Testis (tissue), 3 donors: Measurements from ENCODE around the gene PLIN5. TPM values are rescaled to one million over a fixed set of nuclear protein-coding genes. Genes with fewer than 3 reads are reported as not detected.
A peak's percentile ranks its signal among the peaks of the same experiment; 100 is the strongest.

Experiments
- DNase-seq: peaks from one replicate; pipeline ENCODE4 v3.0.0-alpha.2; 2019
- H3K27ac ChIP-seq, 2 donors: fragments of 200-600 bp; sonication (generic); one replicate each; pipeline ENCODE4 v1.5.1; 2019
- H3K27me3 ChIP-seq: fragments of 200-600 bp; sonication (generic); one replicate; pipeline ENCODE4 v1.5.1; 2019
- H3K36me3 ChIP-seq: fragments of 200-600 bp; sonication (generic); one replicate; pipeline ENCODE4 v1.5.1; 2017; ENCODE audit warnings: low read depth; ENCODE audit errors: missing control alignments
- H3K4me1 ChIP-seq: fragments of 200-600 bp; sonication (generic); one replicate; pipeline ENCODE4 v1.5.1; 2019
- H3K4me3 ChIP-seq, 2 donors: fragments of 200-600 bp; sonication (generic); one replicate each; pipeline ENCODE4 v1.5.1; 2017 to 2019
- H3K9me3 ChIP-seq: fragments of 200-600 bp; sonication (generic); one replicate; pipeline ENCODE4 v1.5.1; 2017
- POLR2A ChIP-seq: fragments of 450-650 bp; IDR thresholded peaks from one replicate; pipeline ENCODE4 v1.6.1; 2017; ENCODE audit warnings: antibody characterized with exemption, mild to moderate bottlenecking, moderate library complexity
- WGBS, 2 donors: methylation state at CpG; one replicate each; pipeline ENCODE4 v1.1.5; 2018; 5-methylcytosine and 5-hydroxymethylcytosine counted together
- intact Hi-C: fragments of 100-400 bp; cut with DNase I; formaldehyde crosslinking; loops from one replicate; pipeline ENCODE4 v1.15.1; 2023; ENCODE audit warnings: low total_unique reads
- polyA plus RNA-seq: library from polyadenylated mRNA; stranded (reverse); fragments of 350-450 nt; fragmentation: Illumina TruSeq; extraction: RNeasy Lipid Tissue Mini Kit (QIAGEN cat#74804); gene quantifications from one replicate; pipeline ENCODE4 v1.2.3, GENCODE V29; 2014; ENCODE audit warnings: low read depth, low replicate concordance; ENCODE audit not compliant: insufficient read depth
- total RNA-seq, 2 donors: library from RNA; depleted of rRNA; stranded (reverse); fragments of >200 nt; gene quantifications; one replicate each; pipeline ENCODE4 v1.2.3, GENCODE V29; 2016
- TF ChIP-seq, protein P1 (sequence below), 3 experiments: fragments of 450-650 bp in 2 of 3; fragments of 200-600 bp in 1 of 3; sonication (generic) in 1 of 3; IDR thresholded peaks; one replicate each; pipeline ENCODE4 v1.5.1; 2016 to 2019; ENCODE audit warnings: antibody characterized with exemption in 3 of 3, mild to moderate bottlenecking in 2 of 3, moderate library complexity in 1 of 3

The PLIN5 gene
- total and polyA plus RNA-seq, 3 donors from 2014 or later, result 3.8 to 8.5 (median 7.4) TPM

DNA sequence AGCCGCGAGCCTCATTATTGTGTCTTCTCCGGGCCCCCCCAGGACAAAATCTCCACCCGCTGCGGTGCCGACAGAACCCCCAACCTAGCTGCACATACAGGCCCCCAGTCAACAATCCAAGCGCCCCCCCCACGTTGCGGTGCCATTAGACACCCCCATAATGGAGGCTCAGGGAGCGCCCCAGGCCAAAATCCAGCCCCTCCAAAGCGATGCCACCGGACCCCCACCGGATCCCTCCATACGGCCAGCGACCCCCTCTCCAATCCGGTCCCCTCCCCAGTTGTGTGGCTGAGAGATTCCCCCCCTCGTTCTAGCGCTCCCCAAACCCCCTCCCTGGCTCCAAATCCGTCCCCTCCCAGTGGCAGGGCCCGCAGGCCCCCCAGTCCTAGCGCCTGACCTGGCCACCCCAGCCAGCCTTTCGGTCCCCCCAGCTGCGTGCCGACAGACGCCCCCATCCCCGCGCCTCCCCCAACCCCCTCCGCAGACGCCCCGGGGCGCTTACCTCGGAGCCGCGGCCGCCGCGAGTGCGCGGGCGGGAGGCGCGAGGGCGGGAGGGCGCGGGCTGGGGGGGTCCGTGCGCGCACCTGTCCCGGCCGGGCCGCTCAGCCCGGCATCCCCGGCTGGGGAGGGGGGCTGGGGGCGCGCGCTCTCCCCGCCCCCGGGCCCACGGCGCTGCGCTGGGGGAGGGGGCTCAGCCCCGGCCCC is 46.1 kb upstream of the PLIN5 start:
- Histone ChIP-seq H3K9me3 (no peaks in the 10 kb centered on the region), H3K4me3 (peak overlapping the region; percentile 29 to 39), H3K36me3 (no peaks in the 10 kb centered on the region), H3K27me3 (no peaks in the 10 kb centered on the region), H3K27ac (no peak overlapping the region), H3K4me1 (peaks cover 14% of the 10 kb centered on the region)
- DNase-seq, result no peak
- TF ChIP-seq, protein P1, sequence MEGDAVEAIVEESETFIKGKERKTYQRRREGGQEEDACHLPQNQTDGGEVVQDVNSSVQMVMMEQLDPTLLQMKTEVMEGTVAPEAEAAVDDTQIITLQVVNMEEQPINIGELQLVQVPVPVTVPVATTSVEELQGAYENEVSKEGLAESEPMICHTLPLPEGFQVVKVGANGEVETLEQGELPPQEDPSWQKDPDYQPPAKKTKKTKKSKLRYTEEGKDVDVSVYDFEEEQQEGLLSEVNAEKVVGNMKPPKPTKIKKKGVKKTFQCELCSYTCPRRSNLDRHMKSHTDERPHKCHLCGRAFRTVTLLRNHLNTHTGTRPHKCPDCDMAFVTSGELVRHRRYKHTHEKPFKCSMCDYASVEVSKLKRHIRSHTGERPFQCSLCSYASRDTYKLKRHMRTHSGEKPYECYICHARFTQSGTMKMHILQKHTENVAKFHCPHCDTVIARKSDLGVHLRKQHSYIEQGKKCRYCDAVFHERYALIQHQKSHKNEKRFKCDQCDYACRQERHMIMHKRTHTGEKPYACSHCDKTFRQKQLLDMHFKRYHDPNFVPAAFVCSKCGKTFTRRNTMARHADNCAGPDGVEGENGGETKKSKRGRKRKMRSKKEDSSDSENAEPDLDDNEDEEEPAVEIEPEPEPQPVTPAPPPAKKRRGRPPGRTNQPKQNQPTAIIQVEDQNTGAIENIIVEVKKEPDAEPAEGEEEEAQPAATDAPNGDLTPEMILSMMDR (IDR thresholded peaks at IDR 0.05), result no peak
- WGBS, 2 donors, result 1 to 7% methylated on average over 3 to 20 of the region's 62 CpGs
- intact Hi-C loops, result no loop called here

DNA sequence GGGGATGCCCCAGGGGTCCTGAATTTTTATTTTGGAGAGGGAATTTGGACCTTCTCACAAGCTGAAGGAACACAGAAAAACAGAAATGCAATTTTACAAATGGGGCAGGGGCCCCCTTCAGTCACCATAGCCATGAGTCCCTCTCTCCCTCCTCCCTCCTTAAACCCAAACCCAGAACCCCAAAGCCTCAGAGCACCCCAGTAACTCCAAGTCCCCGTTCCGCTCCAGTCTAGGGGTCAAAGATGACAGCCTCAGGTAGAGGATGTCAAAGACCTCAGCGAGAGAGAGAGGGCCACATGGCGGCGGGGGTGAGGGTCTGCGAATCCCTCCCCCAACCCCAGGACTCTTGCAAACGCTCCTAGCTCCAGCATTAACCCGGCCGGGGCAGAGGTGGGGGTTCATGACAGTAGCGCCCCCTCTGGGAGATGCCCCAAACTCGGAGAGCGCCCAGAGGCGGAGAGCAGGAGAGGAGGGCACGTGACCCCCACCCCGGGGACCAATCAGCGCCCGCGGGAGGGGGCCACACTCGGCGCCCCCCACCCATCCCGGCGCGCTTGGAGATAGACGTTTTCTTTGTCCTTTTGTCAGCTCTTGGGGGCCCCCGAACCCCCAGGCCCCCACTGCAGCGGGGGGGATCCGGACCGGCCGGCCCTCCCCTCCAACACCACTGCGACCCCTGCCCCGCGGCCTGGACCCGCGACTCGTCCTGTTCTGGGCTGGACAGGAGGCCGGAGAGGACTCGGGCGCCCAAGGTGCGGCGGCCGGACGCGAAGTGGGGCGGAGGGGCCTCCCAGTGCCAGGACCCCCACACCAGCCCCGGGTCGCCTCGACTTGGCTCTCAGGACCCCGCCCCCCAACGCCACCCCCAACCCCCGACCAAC is 45.2 kb upstream of the PLIN5 start:
- no peak for DNase-seq
- H3K36me3 ChIP-seq, result no peaks in the 10 kb centered on the region
- H3K27me3 ChIP-seq, result no peaks in the 10 kb centered on the region
- 1 to 6% methylated on average over 19 to 33 of the region's 50 CpGs for WGBS, 2 donors
- no peak overlapping the region for H3K27ac ChIP-seq
- H3K9me3 ChIP-seq, result no peaks in the 10 kb centered on the region
- intact Hi-C loops, result no loop called here
- TF ChIP-seq, protein P1 (IDR thresholded peaks at IDR 0.05), result no peak
- TF ChIP-seq POLR2A, result no peak
- peak overlapping the region; percentile 29 to 39 for H3K4me3 ChIP-seq
- peaks cover 15% of the 10 kb centered on the region for H3K4me1 ChIP-seq

DNA sequence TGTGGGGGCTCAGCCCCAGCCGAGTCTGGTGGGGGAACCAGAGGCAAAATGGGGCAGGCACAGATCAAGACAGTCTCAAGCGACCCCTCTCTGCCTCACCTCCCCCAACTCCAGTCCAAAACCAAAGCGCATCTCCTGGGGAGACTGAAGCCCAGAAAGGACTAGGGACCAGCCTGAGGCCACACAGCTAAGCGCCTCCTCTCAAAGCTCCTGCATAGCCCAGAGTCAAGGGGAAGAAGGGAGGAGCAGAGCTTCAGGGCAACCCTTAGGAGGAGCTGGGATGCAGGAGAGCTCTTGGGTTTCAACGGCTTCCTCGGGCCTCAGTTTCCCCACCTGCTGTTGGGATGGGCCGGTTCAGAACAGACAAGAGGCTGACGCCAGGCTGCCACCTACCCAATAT is 44.4 kb upstream of the PLIN5 start:
- no peak overlapping the region for H3K4me3 ChIP-seq
- H3K9me3 ChIP-seq, result no peaks in the 10 kb centered on the region
- WGBS, 2 donors, result 46 to 70% methylated on average over 6 to 8 of the region's 8 CpGs
- no peaks in the 10 kb centered on the region for H3K27me3 ChIP-seq
- H3K4me1 ChIP-seq, result peaks cover 16% of the 10 kb centered on the region
- H3K27ac ChIP-seq, result no peak overlapping the region
- intact Hi-C loops, result loop anchor here (5.0 kb wide), 1 partner anchor 58 kb away; the partner anchor contains the start of gene TNFAIP8L1
- TF ChIP-seq POLR2A, result no peak
- TF ChIP-seq, protein P1 (IDR thresholded peaks at IDR 0.05), result no peak
- no peak for DNase-seq
- no peaks in the 10 kb centered on the region for H3K36me3 ChIP-seq

DNA sequence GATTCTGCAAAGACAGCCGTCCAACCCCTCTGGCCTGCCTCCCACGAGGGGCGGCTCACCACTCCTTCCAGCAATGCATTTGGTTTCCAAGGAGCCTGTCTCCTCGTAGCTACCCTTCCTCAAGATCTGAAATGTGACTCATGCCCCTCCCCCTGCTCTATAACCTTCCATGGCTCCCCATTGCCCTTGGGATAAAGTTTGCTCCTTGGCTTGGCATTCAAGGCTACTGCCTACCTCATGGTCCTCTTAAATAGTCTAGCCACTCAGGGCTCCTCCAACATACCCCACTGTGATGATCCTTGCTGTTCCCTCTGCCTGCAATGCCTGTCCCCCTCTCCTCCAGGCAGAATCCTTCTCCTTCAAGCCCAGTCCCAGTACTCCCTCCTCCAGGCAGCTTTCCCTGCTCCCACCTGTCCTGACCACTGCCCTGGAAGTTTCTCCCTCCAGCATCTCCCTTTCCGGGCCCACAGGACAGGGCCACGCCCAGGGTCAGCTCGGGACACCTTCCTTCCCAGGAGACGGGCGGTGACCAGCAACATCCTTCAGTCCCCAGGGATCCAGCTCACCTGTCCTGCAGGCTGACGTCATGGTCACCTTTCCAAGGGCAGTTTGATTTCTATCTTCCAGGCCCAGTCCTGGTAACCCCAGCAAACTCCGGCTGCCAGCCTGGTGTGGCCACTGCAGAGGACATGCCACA is 43.7 kb upstream of the PLIN5 start:
- Histone ChIP-seq H3K27ac (no peak overlapping the region), H3K27me3 (no peaks in the 10 kb centered on the region), H3K36me3 (no peaks in the 10 kb centered on the region), H3K9me3 (no peaks in the 10 kb centered on the region), H3K4me1 (peaks cover 9% of the 10 kb centered on the region), H3K4me3 (no peak overlapping the region)
- TF ChIP-seq, protein P1 (IDR thresholded peaks at IDR 0.05), result no peak
- no peak for TF ChIP-seq POLR2A
- intact Hi-C loops, result loop anchor here (5.0 kb wide), 1 partner anchor 59 kb away; the partner anchor contains the start of gene TNFAIP8L1
- WGBS, 2 donors, result 68 to 71% methylated on average over 11 of the region's 11 CpGs
- DNase-seq, result no peak
